Measurements from ENCODE around the gene FLT3. TPM values are rescaled to one million over a fixed set of nuclear protein-coding genes. Genes with fewer than 3 reads are reported as not detected.

FLT3 gene
- total and polyA plus RNA-seq, 2 of the 13 experiments (the other 11 are each of a cell fraction or from before 2014, with no cell fraction given) = not detected

DNA sequence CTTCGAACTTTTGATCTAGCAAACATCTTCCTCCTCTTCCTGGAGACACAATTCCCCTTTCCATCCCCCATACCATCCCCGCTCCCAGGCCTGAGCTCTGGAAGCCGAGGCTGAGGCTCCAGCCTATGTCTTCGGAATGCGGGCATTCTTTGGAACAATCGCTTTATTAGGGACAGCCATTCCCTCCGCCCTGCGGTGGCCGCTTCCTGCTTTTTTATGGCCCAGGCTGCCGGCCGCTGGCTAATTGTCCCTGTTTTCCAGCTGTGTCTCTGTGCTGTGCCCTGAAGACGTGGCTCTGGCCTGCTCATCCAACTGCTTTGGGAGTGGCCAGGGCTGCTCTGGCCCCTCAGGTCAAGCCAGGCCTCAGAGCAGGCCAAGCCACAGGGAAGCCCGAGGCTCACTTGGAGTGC, 129.1 kb downstream of the FLT3 start:
- no peak overlapping the region for H3K9ac ChIP-seq (ENCODE audit: insufficient read depth, low read depth, low read length)
- in situ Hi-C loops (cut with HindIII; ENCODE audit: extremely low pct_ligation_motif_present, low pct_unique_long_range_greater_than_20kb) (loop anchor here (10.0 to 25.0 kb wide), 2 partner anchors 606 to 1009 kb away; no protein-coding TSS in a partner anchor), intact Hi-C loops (cut with micrococcal nuclease; ENCODE audit: unreplicated experiment) (no loop called here)
- H3K4me2 ChIP-seq (ENCODE audit: low read depth, low read length) = no peak overlapping the region
- POLR2A ChIA-PET = no interaction called here
- BruUV-seq (replicated peaks) = no TSS peak
- ATAC-seq = no peak
- DNase-seq (ENCODE audit: low spot score) = no peak
- peaks cover 15 to 76% of the 10 kb centered on the region in 2 experiments for H3K27me3 ChIP-seq (ENCODE audit: control insufficient read depth in 1 of 2, insufficient read depth in 2 of 2, low read length in 2 of 2)
- peaks cover 21% of the 10 kb centered on the region; the same call in 1 of the 2 replicates for H3K4me1 ChIP-seq (ENCODE audit: insufficient read depth, low read length)
- H2AFZ ChIP-seq (ENCODE audit: low read length) = no peak overlapping the region
- H3K36me3 ChIP-seq (replicated peaks in 1 of 2; ENCODE audit: control insufficient read depth in 1 of 2, insufficient read depth in 2 of 2, low read length in 2 of 2) = no peaks in the 10 kb centered on the region
- TF ChIP-seq, protein P1, sequence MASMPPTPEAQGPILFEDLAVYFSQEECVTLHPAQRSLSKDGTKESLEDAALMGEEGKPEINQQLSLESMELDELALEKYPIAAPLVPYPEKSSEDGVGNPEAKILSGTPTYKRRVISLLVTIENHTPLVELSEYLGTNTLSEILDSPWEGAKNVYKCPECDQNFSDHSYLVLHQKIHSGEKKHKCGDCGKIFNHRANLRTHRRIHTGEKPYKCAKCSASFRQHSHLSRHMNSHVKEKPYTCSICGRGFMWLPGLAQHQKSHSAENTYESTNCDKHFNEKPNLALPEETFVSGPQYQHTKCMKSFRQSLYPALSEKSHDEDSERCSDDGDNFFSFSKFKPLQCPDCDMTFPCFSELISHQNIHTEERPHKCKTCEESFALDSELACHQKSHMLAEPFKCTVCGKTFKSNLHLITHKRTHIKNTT (CRISPR knock-in tag; IDR thresholded peaks at IDR 0.05) = no peak
- TF ChIP-seq KLF15 (CRISPR knock-in tag; IDR thresholded peaks at IDR 0.05; ENCODE audit: borderline replicate concordance) = no peak
- TF ChIP-seq POLR2A (IDR thresholded peaks at IDR 0.05; ENCODE audit: insufficient read depth in 1 of 2, low read depth in 2 of 2, low read length in 2 of 2) = no peak
- TF ChIP-seq TBP (CRISPR knock-in tag; IDR thresholded peaks at IDR 0.05) = no peak
- TF ChIP-seq ZFAT (CRISPR knock-in tag; conservative IDR thresholded peaks at IDR 0.05) = no peak
- TF ChIP-seq, protein P2, sequence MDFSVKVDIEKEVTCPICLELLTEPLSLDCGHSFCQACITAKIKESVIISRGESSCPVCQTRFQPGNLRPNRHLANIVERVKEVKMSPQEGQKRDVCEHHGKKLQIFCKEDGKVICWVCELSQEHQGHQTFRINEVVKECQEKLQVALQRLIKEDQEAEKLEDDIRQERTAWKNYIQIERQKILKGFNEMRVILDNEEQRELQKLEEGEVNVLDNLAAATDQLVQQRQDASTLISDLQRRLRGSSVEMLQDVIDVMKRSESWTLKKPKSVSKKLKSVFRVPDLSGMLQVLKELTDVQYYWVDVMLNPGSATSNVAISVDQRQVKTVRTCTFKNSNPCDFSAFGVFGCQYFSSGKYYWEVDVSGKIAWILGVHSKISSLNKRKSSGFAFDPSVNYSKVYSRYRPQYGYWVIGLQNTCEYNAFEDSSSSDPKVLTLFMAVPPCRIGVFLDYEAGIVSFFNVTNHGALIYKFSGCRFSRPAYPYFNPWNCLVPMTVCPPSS (IDR thresholded peaks at IDR 0.05) = no peak
- no peak for TF ChIP-seq ZFP36L1 (CRISPR knock-in tag; IDR thresholded peaks at IDR 0.05)
- TF ChIP-seq SIX1 (CRISPR knock-in tag; IDR thresholded peaks at IDR 0.05; ENCODE audit: borderline replicate concordance) = no peak
- TF ChIP-seq HOXD1 (CRISPR knock-in tag; IDR thresholded peaks at IDR 0.05) = no peak
- no peak for TF ChIP-seq ZNF562 (CRISPR knock-in tag; IDR thresholded peaks at IDR 0.05; ENCODE audit: borderline replicate concordance)
- no peak for TF ChIP-seq ZBTB7A (CRISPR knock-in tag; IDR thresholded peaks at IDR 0.05)
- no peak for TF ChIP-seq ZNF564 (CRISPR knock-in tag; IDR thresholded peaks at IDR 0.05)
- no peak for TF ChIP-seq SNAI1 (CRISPR knock-in tag; IDR thresholded peaks at IDR 0.05; ENCODE audit: borderline replicate concordance)
- no peak for TF ChIP-seq NFIC (IDR thresholded peaks at IDR 0.05; ENCODE audit: low read length)
- TF ChIP-seq GZF1 (CRISPR knock-in tag; IDR thresholded peaks at IDR 0.05) = no peak
- no peak for TF ChIP-seq EHMT2 (IDR thresholded peaks at IDR 0.05; ENCODE audit: borderline replicate concordance, low read depth, low read length)
- no peak for TF ChIP-seq ZNF777 (CRISPR knock-in tag; IDR thresholded peaks at IDR 0.05)
- TF ChIP-seq ADNP (CRISPR knock-in tag; IDR thresholded peaks at IDR 0.05) = no peak
- no peak for TF ChIP-seq ZNF674 (CRISPR knock-in tag; IDR thresholded peaks at IDR 0.05; ENCODE audit: low read depth)
- no peak for TF ChIP-seq ZNF337 (CRISPR knock-in tag; IDR thresholded peaks at IDR 0.05; ENCODE audit: borderline replicate concordance, low read depth)
- H4K20me1 ChIP-seq (ENCODE audit: insufficient read depth, low read length) = no peaks in the 10 kb centered on the region
- no peak overlapping the region for H3K4me3 ChIP-seq (replicated peaks in 1 of 3; ENCODE audit: insufficient read depth in 1 of 3, low read depth in 2 of 3, low read length in 3 of 3)
- WGBS (ENCODE audit: low lambda C conversion rate) = 45% methylated on average over 11 of the region's 13 CpGs
- no peak for FAIRE-seq
- no peak overlapping the region for H3K27ac ChIP-seq (ENCODE audit: extremely low read length, insufficient read depth, low read length)
- no peaks in the 10 kb centered on the region for H3K9me3 ChIP-seq (ENCODE audit: low read length)
- CTCF ChIA-PET (ENCODE audit: low intra/inter-chr PET ratio, low total read pairs) = no interaction called here
- no peaks in the 10 kb centered on the region for H3K79me2 ChIP-seq (ENCODE audit: insufficient read depth, low read length)
